Activated T-cell treated with anti-CD3 and anti-CD28 coated beads for 4 hours (primary cell): ENCODE measurements around the gene TXNDC15.
"Not testable (repeated sequence)": the region's sequence is repeated elsewhere in the genome, so short reads cannot be mapped to it uniquely, and the experiment has no call there.

Experiments used
- DNase-seq: peaks from one replicate; pipeline ENCODE4 v3.0.0-alpha.2; 2020

The TXNDC15 gene, protein sequence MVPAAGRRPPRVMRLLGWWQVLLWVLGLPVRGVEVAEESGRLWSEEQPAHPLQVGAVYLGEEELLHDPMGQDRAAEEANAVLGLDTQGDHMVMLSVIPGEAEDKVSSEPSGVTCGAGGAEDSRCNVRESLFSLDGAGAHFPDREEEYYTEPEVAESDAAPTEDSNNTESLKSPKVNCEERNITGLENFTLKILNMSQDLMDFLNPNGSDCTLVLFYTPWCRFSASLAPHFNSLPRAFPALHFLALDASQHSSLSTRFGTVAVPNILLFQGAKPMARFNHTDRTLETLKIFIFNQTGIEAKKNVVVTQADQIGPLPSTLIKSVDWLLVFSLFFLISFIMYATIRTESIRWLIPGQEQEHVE

DNA sequence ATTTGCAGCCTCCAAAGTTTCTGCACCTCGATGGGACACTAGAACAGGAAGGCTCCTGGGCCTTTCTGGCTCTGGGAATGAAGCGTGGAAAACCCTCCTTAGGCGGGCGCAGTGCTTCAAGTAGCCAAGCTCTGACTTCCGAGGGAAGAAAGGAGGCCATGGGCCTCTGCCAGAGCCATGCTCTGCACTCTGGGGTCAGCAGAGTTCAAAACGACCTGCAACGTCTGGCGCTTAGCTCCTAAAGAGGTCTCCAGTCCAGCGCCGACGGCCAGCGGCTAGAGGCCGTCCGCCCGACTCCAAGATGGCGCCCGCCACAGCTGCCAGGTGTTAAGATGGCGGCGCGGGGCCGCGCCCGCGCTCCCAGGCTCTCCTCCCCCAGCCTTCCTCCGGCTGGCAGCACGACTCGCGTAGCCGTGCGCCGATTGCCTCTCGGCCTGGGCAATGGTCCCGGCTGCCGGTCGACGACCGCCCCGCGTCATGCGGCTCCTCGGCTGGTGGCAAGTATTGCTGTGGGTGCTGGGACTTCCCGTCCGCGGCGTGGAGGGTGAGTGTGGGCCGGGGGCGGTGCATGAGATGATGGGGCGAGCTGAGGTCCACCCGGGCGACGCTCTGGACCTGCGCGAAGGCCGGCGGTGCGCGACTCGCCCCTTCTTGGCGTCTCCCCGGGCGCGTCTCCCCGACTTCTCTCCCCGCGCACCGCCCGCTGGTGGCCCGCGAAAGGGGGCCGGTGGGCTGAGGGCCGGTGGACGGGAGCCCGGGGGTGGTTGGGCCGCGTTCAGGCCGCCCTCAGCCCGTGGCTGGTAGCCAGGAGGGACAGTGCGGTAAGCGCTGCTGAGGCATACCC, at the start of gene TXNDC15:
Gene TXNDC15 (plus strand): TSS at position 385 of the 844 bp plus-strand sequence. CDS start 57 bp downstream, at position 442.
- peak; percentile 62 for DNase-seq

- DNase-seq: no peak
Observed at GRCh38 chr5:134824681-134825080, 49.5 kb upstream of the TXNDC15 start.

GRCh38 chr5:134825212-134825611, 49.0 kb upstream of the TXNDC15 start:
- no peak for DNase-seq

GRCh38 chr5:134833340-134834032, 40.7 kb upstream of the TXNDC15 start:
- DNase-seq: no peak

GRCh38 chr5:134835623-134836022, 38.5 kb upstream of the TXNDC15 start:
- no peak for DNase-seq

- DNase-seq: no peak
Observed at GRCh38 chr5:134837530-134838181, 36.5 kb upstream of the TXNDC15 start.

- not testable (repeated sequence) for DNase-seq
Observed at GRCh38 chr5:134838361-134838760, 35.8 kb upstream of the TXNDC15 start.

- DNase-seq: no peak
Observed at GRCh38 chr5:134840811-134841210, 33.4 kb upstream of the TXNDC15 start.

GRCh38 chr5:134844252-134844651, 29.9 kb upstream of the TXNDC15 start:
- no peak for DNase-seq

DNA sequence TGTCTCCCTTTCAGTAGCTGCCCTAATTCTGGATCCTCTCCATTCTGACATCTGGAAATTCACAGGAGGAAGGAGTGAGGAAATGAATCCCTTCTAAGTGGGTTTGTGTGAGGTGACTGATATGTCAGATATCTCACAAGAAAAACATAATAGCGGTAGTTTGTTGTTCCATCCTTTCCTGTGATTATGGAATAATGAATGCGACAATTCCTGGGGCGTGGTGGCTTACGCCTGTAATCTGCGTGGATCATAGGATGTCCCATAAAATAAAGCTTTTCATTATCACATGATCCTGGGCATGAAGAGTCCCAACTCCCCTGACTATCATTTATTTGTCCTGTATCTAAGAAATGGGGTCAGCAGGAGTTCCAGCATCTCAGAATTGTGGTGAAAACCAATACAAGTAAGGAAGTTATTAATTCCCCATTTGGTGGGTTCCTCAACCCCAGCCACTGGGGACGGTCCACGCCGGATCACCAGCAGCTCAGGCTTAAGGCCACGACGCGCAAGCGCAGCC, 28.8 kb upstream of the TXNDC15 start:
- no peak for DNase-seq

DNA sequence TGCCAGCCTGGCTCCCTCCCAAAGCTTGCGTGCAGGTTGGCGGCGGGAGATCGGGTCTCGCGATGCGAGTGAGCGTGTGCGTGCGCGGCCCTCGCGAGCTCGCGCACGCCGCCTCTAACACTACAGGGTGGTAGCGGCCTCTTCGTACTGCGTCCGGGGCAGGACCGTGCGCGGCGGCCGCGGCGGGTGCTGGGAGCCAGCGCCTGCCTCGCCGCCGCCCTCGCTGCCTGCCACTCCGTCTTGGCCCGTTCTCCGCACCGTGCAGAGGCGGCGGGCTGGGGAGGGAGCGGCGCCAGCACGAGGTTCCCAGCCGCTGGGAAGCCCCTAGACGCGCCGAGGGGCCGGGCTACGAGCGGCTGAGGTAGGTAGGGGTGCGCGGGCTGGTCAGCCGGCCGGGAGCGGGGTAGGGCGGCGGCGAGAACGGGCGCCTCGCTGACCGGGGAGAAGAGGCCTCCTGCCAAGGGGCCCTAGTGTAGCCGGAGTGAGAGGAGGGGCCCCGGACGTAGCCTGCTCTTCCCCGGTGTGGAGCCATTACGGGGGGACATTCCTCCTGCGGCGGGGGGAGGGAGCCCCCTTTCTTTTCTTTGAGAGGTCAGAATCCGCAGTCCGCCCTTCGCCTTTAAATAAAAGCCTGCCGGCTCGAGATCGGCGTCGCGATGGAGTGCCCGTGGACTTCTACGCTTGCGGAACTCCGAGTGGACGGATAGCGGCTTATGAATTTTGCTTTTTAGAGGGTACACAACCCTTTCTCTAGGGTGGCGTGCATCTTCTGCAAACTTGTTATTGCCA, 28.1 kb upstream of the TXNDC15 start, which contains the start of gene C5orf24:
Gene C5orf24 (plus strand): TSS at position 117 of the 789 bp plus-strand sequence. CDS start 8,933 bp downstream, outside the sequence.
- peak; percentile 77 for DNase-seq

DNA sequence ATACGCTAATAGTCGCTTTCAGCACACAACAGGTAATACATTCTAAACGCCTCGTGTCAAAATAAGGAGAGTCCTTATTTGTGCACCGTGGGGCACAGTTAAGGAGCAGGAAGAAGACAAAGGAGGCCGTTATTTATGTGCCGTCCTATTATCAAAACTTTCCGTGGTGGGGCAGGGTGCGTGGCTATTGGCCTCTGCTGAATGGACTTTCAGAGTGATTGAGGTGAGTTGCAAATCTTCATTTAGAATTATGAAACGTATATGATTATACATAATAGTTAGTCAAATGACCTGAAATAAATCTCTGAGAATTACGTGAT, 27.6 kb upstream of the TXNDC15 start:
- peak; percentile 6 for DNase-seq

GRCh38 chr5:134849434-134849933, 24.7 kb upstream of the TXNDC15 start:
- DNase-seq: not testable (repeated sequence)

DNA sequence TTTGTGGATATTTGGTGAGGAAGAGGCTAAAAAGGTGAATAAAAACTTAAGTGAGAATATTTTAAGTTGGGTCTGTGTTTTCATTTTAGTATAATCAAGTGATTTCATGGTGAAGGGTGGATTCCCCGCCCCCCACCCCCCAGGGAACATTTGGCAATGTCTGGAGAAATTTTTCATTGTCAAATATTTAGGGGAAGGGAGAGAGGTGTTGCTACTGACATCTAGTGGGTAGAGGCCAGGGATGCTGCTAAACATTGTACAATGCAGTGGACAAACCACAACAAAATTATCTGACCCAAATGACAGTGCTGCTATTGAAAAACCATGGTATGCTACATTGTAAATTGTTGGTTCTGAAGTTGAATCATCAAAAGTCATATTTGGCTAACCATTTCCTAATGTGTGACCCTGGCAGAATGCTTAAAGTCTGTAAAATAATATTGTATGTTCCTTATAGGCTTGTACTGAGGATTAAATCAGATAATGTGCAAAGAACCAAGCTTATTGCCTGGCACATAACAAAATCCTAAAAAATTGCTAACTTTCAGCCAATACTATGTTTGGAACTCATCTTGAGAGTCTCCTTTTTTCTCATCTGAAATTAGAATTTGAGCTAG, 22.8 kb upstream of the TXNDC15 start:
- DNase-seq: no peak

- DNase-seq: not testable (repeated sequence)
Observed at GRCh38 chr5:134856465-134856864, 17.7 kb upstream of the TXNDC15 start.

GRCh38 chr5:134857401-134857800, 16.8 kb upstream of the TXNDC15 start:
- DNase-seq: no peak

- no peak for DNase-seq
Observed at GRCh38 chr5:134864707-134865106, 9.5 kb upstream of the TXNDC15 start.

DNA sequence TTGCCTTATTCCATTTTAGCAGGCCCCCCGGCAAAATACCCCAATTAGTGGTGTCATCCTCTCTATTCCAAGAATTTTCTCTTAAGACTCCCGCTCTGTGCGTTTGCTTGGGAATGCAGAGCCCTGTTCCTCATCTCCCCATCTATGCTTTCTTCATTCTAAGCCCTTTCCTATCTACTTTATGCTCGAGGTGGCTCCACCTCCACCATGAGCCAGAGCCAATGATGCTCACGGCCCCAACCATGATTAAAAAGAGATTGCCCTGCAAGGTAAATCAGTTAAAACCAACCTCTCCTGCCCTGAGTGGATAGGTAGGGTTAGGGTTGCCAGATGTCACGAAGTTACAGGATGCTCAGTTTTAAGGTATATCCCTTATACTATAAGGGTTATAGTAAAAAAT, 677 bp upstream of the TXNDC15 start:
- DNase-seq: no peak

DNA sequence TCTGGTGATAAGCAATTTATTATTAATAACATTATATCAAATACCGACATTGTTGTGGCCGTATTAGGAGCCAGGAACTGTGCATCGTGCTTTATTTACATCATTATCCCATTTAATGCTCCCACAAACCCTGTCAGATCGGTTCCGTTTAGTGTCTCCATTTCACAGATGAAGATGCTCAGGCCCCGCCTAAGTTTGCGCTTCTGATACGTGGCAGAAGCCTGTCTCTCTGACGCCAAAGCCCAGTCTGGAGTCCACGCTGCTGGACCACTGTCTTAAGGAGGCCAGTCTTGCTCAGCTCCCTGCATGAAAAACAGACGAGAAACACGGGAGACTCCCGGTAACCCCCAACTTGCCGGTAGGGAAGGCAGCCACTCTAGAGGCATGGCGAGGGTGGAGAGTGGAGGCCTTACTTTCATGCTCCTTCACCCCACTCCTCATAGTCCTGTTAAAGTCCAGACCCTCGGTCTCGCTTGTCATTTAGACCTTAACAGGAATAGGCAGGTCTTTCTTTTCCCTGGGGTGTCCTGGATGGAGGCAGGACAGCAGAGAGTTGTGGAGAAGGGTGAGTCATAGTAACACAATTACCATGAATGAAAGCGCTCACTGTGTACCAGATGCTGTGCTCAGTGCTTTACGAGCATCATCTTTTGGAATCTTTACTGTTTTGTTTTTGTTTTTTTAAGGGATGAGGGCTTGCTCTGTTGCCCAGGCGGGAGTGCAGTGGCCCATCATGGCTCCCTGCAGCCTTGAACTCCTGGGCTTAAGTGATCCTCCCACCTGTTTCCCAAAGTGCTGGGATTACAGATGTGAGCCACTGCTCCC, 872 bp downstream of the TXNDC15 start:
- DNase-seq: peak; percentile 4

GRCh38 chr5:134877159-134877558, 3.0 kb downstream of the TXNDC15 start:
- no peak for DNase-seq
